ENCODE results near the gene ARHGAP8.
"Not testable (repeated sequence)": the region's sequence is repeated elsewhere in the genome, so short reads cannot be mapped to it uniquely, and the experiment has no call there.

The ARHGAP8 gene

GRCh38 chr22:44892803-44893730 lies 140.7 kb downstream of the ARHGAP8 start:
- peaks cover 2% of the 10 kb centered on the region for H3K4me1 ChIP-seq (ENCODE audit: insufficient read depth, low read length)
- H3K9me3 ChIP-seq (ENCODE audit: low read length) = no peaks in the 10 kb centered on the region
- peaks cover 81% of the 10 kb centered on the region for H3K36me3 ChIP-seq (ENCODE audit: insufficient read depth, low read length)
- no peak overlapping the region for H3K4me3 ChIP-seq (ENCODE audit: low read length)
- no peaks in the 10 kb centered on the region for H3K27me3 ChIP-seq (ENCODE audit: insufficient read depth, low read length)
- no peak overlapping the region for H2AFZ ChIP-seq (ENCODE audit: low read depth, low read length)

DNA sequence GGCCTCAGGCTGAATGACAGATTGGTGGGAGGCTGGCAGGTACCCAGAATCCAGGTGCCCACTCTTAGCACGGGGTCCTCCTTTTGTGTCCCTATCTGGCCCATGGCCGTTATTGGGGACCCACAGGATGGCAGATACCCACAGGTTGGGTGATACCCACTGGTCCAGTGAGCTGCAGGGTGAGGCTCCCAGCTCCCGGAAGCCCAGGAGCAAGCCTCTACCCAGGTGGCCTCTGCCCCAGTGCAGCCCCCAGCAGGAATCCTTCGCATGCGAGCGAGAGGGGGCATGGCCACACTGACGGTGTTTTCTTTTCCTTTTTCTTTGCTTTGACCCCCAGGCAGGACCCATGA lies 141.3 kb downstream of the ARHGAP8 start:
- peaks cover 74% of the 10 kb centered on the region for H3K36me3 ChIP-seq (ENCODE audit: insufficient read depth, low read length)
- peaks cover 2% of the 10 kb centered on the region for H3K4me1 ChIP-seq (ENCODE audit: insufficient read depth, low read length)
- H2AFZ ChIP-seq (ENCODE audit: low read depth, low read length) = no peak overlapping the region
- no peaks in the 10 kb centered on the region for H3K9me3 ChIP-seq (ENCODE audit: low read length)
- no peaks in the 10 kb centered on the region for H3K27me3 ChIP-seq (ENCODE audit: insufficient read depth, low read length)
- no peak overlapping the region for H3K4me3 ChIP-seq (ENCODE audit: low read length)

DNA sequence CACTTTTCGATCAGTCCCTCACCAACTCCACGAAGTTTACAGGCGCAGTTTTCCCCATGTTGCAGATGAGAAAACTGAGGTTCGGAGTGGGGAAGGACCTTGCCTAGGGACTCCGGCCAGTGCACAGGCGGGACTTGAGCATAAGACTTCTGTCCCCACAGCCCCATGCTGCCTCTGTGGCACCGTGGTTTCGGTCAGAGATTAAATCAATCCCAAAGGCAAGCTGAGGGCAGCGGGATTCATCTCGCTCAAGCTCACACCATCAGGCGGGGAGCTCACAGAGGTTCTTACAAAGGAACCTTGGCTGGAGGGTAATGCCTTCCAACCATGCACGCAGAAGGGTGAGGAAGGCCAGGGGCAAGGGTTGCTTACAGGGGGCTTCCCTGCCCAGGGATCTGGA lies 141.9 kb downstream of the ARHGAP8 start:
- Histone ChIP-seq H3K36me3 (ENCODE audit: insufficient read depth, low read length) (peaks cover 69% of the 10 kb centered on the region), H3K9me3 (ENCODE audit: low read length) (no peaks in the 10 kb centered on the region)

GRCh38 chr22:44894782-44895181 lies 142.4 kb downstream of the ARHGAP8 start:
- no peaks in the 10 kb centered on the region for H3K27me3 ChIP-seq (ENCODE audit: insufficient read depth, low read length)
- peaks cover 2% of the 10 kb centered on the region for H3K4me1 ChIP-seq (ENCODE audit: insufficient read depth, low read length)
- no peaks in the 10 kb centered on the region for H3K9me3 ChIP-seq (ENCODE audit: low read length)
- H3K36me3 ChIP-seq (ENCODE audit: insufficient read depth, low read length) = peaks cover 67% of the 10 kb centered on the region
- no peak overlapping the region for H3K4me3 ChIP-seq (ENCODE audit: low read length)
- H2AFZ ChIP-seq (ENCODE audit: low read depth, low read length) = no peak overlapping the region

More for the DNA sequence above, 141.9 kb downstream of the ARHGAP8 start:
- no peaks in the 10 kb centered on the region for H3K27me3 ChIP-seq (ENCODE audit: insufficient read depth, low read length)
- no peak overlapping the region for H2AFZ ChIP-seq (ENCODE audit: low read depth, low read length)
- peaks cover 2% of the 10 kb centered on the region for H3K4me1 ChIP-seq (ENCODE audit: insufficient read depth, low read length)
- no peak overlapping the region for H3K4me3 ChIP-seq (ENCODE audit: low read length)

GRCh38 chr22:44895296-44896055 lies 143.1 kb downstream of the ARHGAP8 start:
- H3K27me3 ChIP-seq (ENCODE audit: insufficient read depth, low read length) = no peaks in the 10 kb centered on the region
- H3K9me3 ChIP-seq (ENCODE audit: low read length) = no peaks in the 10 kb centered on the region
- no peak overlapping the region for H3K4me3 ChIP-seq (ENCODE audit: low read length)
- H2AFZ ChIP-seq (ENCODE audit: low read depth, low read length) = no peak overlapping the region
- H3K4me1 ChIP-seq (ENCODE audit: insufficient read depth, low read length) = peaks cover 2% of the 10 kb centered on the region
- H3K36me3 ChIP-seq (ENCODE audit: insufficient read depth, low read length) = peaks cover 69% of the 10 kb centered on the region

DNA sequence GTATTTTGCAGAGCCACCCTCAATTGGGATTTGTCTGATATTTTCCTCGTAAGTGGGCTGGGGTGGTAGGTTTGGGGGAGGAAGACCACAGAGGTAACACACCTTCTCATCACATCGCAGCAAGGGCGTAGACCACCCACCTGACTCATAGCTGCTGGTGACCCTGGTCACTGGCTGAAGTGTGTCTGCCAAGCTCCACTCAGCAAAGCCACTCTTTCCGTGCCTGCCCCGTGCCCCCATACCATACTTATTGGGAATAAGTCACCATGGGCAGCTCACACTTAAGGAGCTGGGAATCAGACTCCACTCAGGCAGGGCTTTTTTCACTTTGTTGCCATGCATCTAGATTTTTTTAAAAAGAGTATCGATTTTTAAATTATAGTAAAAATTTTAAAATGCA lies 145.9 kb downstream of the ARHGAP8 start:
- Histone ChIP-seq H2AFZ (ENCODE audit: low read depth, low read length) (no peak overlapping the region), H3K9me3 (ENCODE audit: low read length) (peaks cover 12% of the 10 kb centered on the region), H3K4me3 (ENCODE audit: low read length) (no peak overlapping the region), H3K36me3 (ENCODE audit: insufficient read depth, low read length) (peaks cover 69% of the 10 kb centered on the region), H3K4me1 (ENCODE audit: insufficient read depth, low read length) (peaks cover 2% of the 10 kb centered on the region), H3K27me3 (ENCODE audit: insufficient read depth, low read length) (no peaks in the 10 kb centered on the region)

- H3K9me3 ChIP-seq (ENCODE audit: low read length) = peaks cover 15% of the 10 kb centered on the region
- no peaks in the 10 kb centered on the region for H3K4me1 ChIP-seq (ENCODE audit: insufficient read depth, low read length)
- H3K27me3 ChIP-seq (ENCODE audit: insufficient read depth, low read length) = no peaks in the 10 kb centered on the region
- H2AFZ ChIP-seq (ENCODE audit: low read depth, low read length) = no peak overlapping the region
- H3K4me3 ChIP-seq (ENCODE audit: low read length) = no peak overlapping the region
- peaks cover 64% of the 10 kb centered on the region for H3K36me3 ChIP-seq (ENCODE audit: insufficient read depth, low read length)
Observed at GRCh38 chr22:44901301-44901700, 148.9 kb downstream of the ARHGAP8 start.

- not testable (repeated sequence) for H3K4me3 ChIP-seq (ENCODE audit: low read length); H3K27me3 ChIP-seq (ENCODE audit: insufficient read depth, low read length)
- peaks cover 18% of the 10 kb centered on the region for H3K9me3 ChIP-seq (ENCODE audit: low read length)
Observed at GRCh38 chr22:44903164-44903563, 150.8 kb downstream of the ARHGAP8 start.

GRCh38 chr22:44904492-44905152 lies 152.2 kb downstream of the ARHGAP8 start:
- H2AFZ ChIP-seq (ENCODE audit: low read depth, low read length); H3K4me1 ChIP-seq (ENCODE audit: insufficient read depth, low read length); H3K27me3 ChIP-seq (ENCODE audit: insufficient read depth, low read length); H3K4me3 ChIP-seq (ENCODE audit: low read length): not testable (repeated sequence)
- Histone ChIP-seq H3K36me3 (ENCODE audit: insufficient read depth, low read length) (peaks cover 87% of the 10 kb centered on the region), H3K9me3 (ENCODE audit: low read length) (peaks cover 18% of the 10 kb centered on the region)

More at GRCh38 chr22:44903164-44903563, 150.8 kb downstream of the ARHGAP8 start:
- H3K36me3 ChIP-seq (ENCODE audit: insufficient read depth, low read length) = peaks cover 76% of the 10 kb centered on the region
- H2AFZ ChIP-seq (ENCODE audit: low read depth, low read length); H3K4me1 ChIP-seq (ENCODE audit: insufficient read depth, low read length): not testable (repeated sequence)

DNA sequence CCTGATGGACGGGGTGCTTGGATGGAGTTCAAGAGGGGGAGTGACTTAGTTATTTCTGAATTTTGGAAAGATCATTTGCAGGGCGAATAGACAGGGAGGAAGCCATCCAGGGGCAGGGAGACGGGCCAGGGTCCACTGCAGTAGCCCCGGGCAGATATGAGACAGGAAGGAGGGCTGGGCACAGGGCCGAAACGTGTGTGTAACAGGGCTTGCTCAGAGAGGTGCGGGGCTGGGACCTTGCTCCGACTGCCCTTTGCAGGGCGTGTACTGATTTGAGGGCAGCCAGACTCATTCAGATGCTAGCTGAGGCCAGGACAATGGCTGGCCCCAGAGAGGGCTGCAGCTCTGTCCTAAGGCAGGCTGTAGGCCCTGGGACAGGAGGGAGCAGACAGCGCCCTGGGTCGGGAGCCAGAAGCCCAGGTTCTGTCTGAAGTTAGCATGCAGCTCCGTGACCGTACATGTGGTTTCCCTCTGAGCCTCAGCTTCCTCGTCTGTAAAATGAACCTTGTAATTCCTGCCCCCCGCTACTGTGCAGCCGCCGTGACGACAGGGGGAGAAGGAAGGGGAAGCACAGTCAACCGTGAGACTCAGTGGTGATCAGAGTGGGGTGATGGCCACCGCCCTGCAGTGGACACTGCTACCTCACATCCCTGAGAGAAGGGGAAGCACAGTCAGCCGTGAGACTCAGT lies 154.0 kb downstream of the ARHGAP8 start:
- Histone ChIP-seq H3K27me3 (ENCODE audit: insufficient read depth, low read length) (no peaks in the 10 kb centered on the region), H3K36me3 (ENCODE audit: insufficient read depth, low read length) (peaks cover 87% of the 10 kb centered on the region), H3K4me1 (ENCODE audit: insufficient read depth, low read length) (no peaks in the 10 kb centered on the region), H3K4me3 (ENCODE audit: low read length) (no peak overlapping the region), H2AFZ (ENCODE audit: low read depth, low read length) (no peak overlapping the region), H3K9me3 (ENCODE audit: low read length) (peaks cover 18% of the 10 kb centered on the region)

- Histone ChIP-seq H3K4me1 (ENCODE audit: insufficient read depth, low read length) (no peaks in the 10 kb centered on the region), H3K4me3 (ENCODE audit: low read length) (no peak overlapping the region), H3K27me3 (ENCODE audit: insufficient read depth, low read length) (no peaks in the 10 kb centered on the region), H3K36me3 (ENCODE audit: insufficient read depth, low read length) (peaks cover 87% of the 10 kb centered on the region), H3K9me3 (ENCODE audit: low read length) (peaks cover 18% of the 10 kb centered on the region), H2AFZ (ENCODE audit: low read depth, low read length) (no peak overlapping the region)
Observed at GRCh38 chr22:44906999-44907644, 154.7 kb downstream of the ARHGAP8 start.
